K562 (cell line): ENCODE measurements around the gene HPDL. TPM values are rescaled to one million over a fixed set of nuclear protein-coding genes. Genes with fewer than 3 reads are reported as not detected.

Experiments used
- ATAC-seq: fragments of 200-7000 bp; cut with Tn5 transposase; 3 replicates; pipeline ENCODE4 v1.9.1; 2020; ENCODE audit warnings: moderate library complexity
- BruUV-seq: library from RNA; stranded (reverse); fragments of 400-500 nt; replicated peaks from 2 replicates; lab custom pipeline; 2021; lab: Mats Ljungman, UMichigan
- CTCF ChIA-PET: fragments of 300-600 bp; formaldehyde crosslinking; extraction: SDS; loops from one replicate; lab custom pipeline; 2021; ENCODE audit warnings: low intra/inter-chr PET ratio; lab: Yijun Ruan, JAX
- POLR2A ChIA-PET: fragments of 300-600, 350-650 bp; sonication (Branson Sonifier 250); formaldehyde crosslinking; extraction: SDS; loops from one replicate; lab custom pipeline; 2021; ENCODE audit warnings: antibody characterized with exemption, inconsistent platforms; lab: Yijun Ruan, JAX
- DNase-seq, 4 experiments: peaks; one replicate each; pipeline versions ENCODE4 v3.0.0 to v3.0.0-alpha.2; 2011 to 2018; ENCODE audit warnings: low spot score in 3 of 4, mixed read lengths in 3 of 4; ENCODE audit errors: extremely low read depth in 1 of 4
- FAIRE-seq: peaks from 2 replicates; lab custom pipeline; 2011; peaks lifted over from hg19 to GRCh38; lab: Jason Lieb, UNC
- H2AFZ ChIP-seq: 2 replicates; pipeline ENCODE4 v1.6.0; 2011; ENCODE audit warnings: low read depth, low read length, control low read depth, inconsistent platforms
- H3K27ac ChIP-seq: fragments of 200-600 bp; 3 replicates; pipeline ENCODE4 v1.8.0; 2011; ENCODE audit warnings: low read depth, mild to moderate bottlenecking, control low read depth, inconsistent platforms, low read length, moderate library complexity, mixed read lengths; ENCODE audit errors: extremely low read depth
- H3K27me3 ChIP-seq, 2 experiments: fragments of 300-600 bp in 1 of 2; 2 replicates in 1 of 2; 3 replicates in 1 of 2; pipeline versions ENCODE4 v1.6.0 to v1.8.0; 2011; ENCODE audit warnings: inconsistent platforms in 2 of 2, low read length in 2 of 2, mild to moderate bottlenecking in 1 of 2, mixed read lengths in 1 of 2, moderate library complexity in 1 of 2; ENCODE audit not compliant: control insufficient read depth in 2 of 2, insufficient read depth in 2 of 2
- H3K36me3 ChIP-seq: fragments of 300-600 bp; 3 replicates; pipeline ENCODE4 v1.8.0; 2011; ENCODE audit warnings: mild to moderate bottlenecking, low read length, inconsistent platforms; ENCODE audit not compliant: control insufficient read depth, insufficient read depth
- H3K4me1 ChIP-seq, 2 experiments: fragments of 200-600 bp in 1 of 2; replicated peaks in 1 of 2; 2 replicates in 1 of 2; 3 replicates in 1 of 2; pipeline versions ENCODE4 v1.5.1 to v1.8.0; 2011; ENCODE audit warnings: inconsistent platforms in 2 of 2, low read length in 2 of 2, mild to moderate bottlenecking in 1 of 2, mixed read lengths in 1 of 2, moderate library complexity in 1 of 2; ENCODE audit not compliant: control insufficient read depth in 2 of 2, insufficient read depth in 2 of 2
- H3K4me2 ChIP-seq: 2 replicates; pipeline ENCODE4 v1.6.1; 2011; ENCODE audit warnings: low read length, control low read depth, inconsistent platforms, mixed read lengths; ENCODE audit not compliant: insufficient read depth
- H3K4me3 ChIP-seq: fragments of 200-600 bp; sonication (generic), shearing (Covaris generic); 2 replicates; pipeline ENCODE4 v1.5.1; 2016; ENCODE audit warnings: control low read depth, inconsistent platforms
- H3K79me2 ChIP-seq: fragments of 200-600 bp; 3 replicates; pipeline ENCODE4 v1.8.0; 2011; ENCODE audit warnings: low read length, inconsistent platforms; ENCODE audit not compliant: control insufficient read depth, insufficient read depth
- H3K9ac ChIP-seq, 2 experiments: 2 replicates each; pipeline versions ENCODE4 v1.6.0 to v1.6.1; 2011; ENCODE audit warnings: low read depth in 2 of 2, low read length in 2 of 2, control low read depth in 1 of 2, inconsistent platforms in 1 of 2, mild to moderate bottlenecking in 1 of 2, mixed read lengths in 1 of 2; ENCODE audit not compliant: insufficient read depth in 1 of 2
- H3K9me1 ChIP-seq: one replicate; pipeline ENCODE4 v1.6.0; 2011; ENCODE audit warnings: inconsistent platforms, mild to moderate bottlenecking, low read length, moderate library complexity; ENCODE audit not compliant: control insufficient read depth, insufficient read depth
- H3K9me3 ChIP-seq: replicated peaks from 2 replicates; pipeline ENCODE4 v1.5.1; 2011; ENCODE audit warnings: low read depth, low read length, inconsistent platforms; ENCODE audit not compliant: control insufficient read depth, insufficient read depth
- H4K20me1 ChIP-seq: replicated peaks from 2 replicates; pipeline ENCODE4 v1.6.1; 2011; ENCODE audit warnings: low read length, inconsistent platforms, mixed read lengths; ENCODE audit not compliant: control insufficient read depth, insufficient read depth
- FOSL1 ChIP-seq: fragments of 200-800 bp; sonication (Bioruptor generic); conservative IDR thresholded peaks from 2 replicates; pipeline ENCODE4 v1.6.1; 2016; ENCODE audit warnings: missing genetic modification characterization, missing compliant biosample characterization
- JUND ChIP-seq, 2 experiments: IDR thresholded peaks; 2 replicates in 1 of 2; 3 replicates in 1 of 2; pipeline ENCODE4 v1.6.1; 2011; ENCODE audit warnings: borderline replicate concordance in 2 of 2, low read depth in 2 of 2, low read length in 2 of 2, improper control_type of control experiment in 1 of 2, missing biosample characterization in 1 of 2, missing genetic modification characterization in 1 of 2, missing genetic modification reagents in 1 of 2
- WGBS: fragments of 100-300 bp; shearing (Covaris generic); methylation state at CpG from one replicate; pipeline ENCODE4 v1.1.6; 2016; ENCODE audit warnings: low coverage, mixed read lengths; ENCODE audit not compliant: insufficient coverage; ENCODE audit errors: missing lambda C conversion rate; 5-methylcytosine and 5-hydroxymethylcytosine counted together
- in situ Hi-C: fragments of 300-500 bp; cut with MboI; formaldehyde crosslinking; loops from 4 replicates; pipeline ENCODE4 v1.15.0; 2018; ENCODE audit warnings: inconsistent platforms, mixed read lengths
- intact Hi-C: fragments of 100-400 bp; cut with micrococcal nuclease; formaldehyde crosslinking; loops from 2 replicates; pipeline ENCODE4 v1.14.2; 2022
- polyA plus RNA-seq, 8 experiments: library from polyadenylated mRNA; depleted of rRNA in 4 of 8; stranded (reverse) in 5 of 8; unstranded in 3 of 8; fragments of >200 nt; fragmentation: Nextera tagmentation in 2 of 8; fragmentation: Illumina TruSeq in 1 of 8; extraction: Ambion mirVana in 2 of 8; extraction: Trizol in 1 of 8; gene quantifications; 2 replicates each; pipeline versions ENCODE4 v1.2.1 to v1.2.3, GENCODE V29; 2011 to 2014; ENCODE audit warnings: inconsistent platforms in 1 of 8, missing spikeins in 1 of 8
- total RNA-seq, 7 experiments: library from RNA; depleted of rRNA in 6 of 7; stranded (reverse); fragments of >200 nt in 6 of 7; fragmentation: Illumina TruSeq in 2 of 7; extraction: Trizol in 2 of 7; gene quantifications; 2 replicates each; pipeline versions ENCODE4 v1.2.1 to v1.2.3, GENCODE V29; 2011 to 2021; ENCODE audit warnings: low replicate concordance in 1 of 7
- TF ChIP-seq, protein P1 (sequence below), 2 experiments: fragments of 450-650 bp in 1 of 2; sonication (generic) in 1 of 2; formaldehyde crosslinking in 1 of 2; IDR thresholded peaks in 1 of 2; conservative IDR thresholded peaks in 1 of 2; 2 replicates each; pipeline versions ENCODE4 v1.6.1 to v1.8.1; 2016 to 2023; ENCODE audit warnings: mild to moderate bottlenecking in 2 of 2, moderate library complexity in 2 of 2, inconsistent platforms in 1 of 2, missing genetic modification reagents in 1 of 2
- TF ChIP-seq, protein P2 (sequence below), 2 experiments: fragments of 450-650 bp; conservative IDR thresholded peaks; 2 replicates each; pipeline ENCODE4 v1.6.1; 2017; ENCODE audit warnings: mild to moderate bottlenecking in 2 of 2, moderate library complexity in 2 of 2

Gene HPDL
- total and polyA plus RNA-seq, 9 of the 15 experiments (the other 6 are each of a cell fraction or from before 2014, with no cell fraction given), result not detected

DNA sequence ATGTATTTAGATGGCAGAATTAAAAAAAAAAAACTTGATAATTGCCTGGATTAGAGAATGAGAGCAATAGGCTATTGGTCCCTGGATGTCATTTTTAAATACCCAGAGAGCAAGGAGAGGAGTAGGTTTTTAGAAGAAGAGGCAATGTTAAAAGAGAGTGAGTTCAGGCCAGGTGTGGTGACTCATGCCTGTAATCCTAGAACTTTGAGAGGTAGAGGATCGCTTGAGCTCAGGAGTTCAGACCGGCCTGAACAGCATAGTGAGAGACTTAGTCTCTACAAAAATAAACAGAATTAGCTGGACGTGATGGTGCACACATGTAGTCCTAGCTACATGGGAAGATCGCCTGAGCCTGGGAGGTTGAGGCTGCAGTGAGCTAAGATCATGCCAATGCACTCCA, 29.5 kb downstream of the HPDL start:
- no peak for DNase-seq
- Histone ChIP-seq H3K9me1 (no peaks in the 10 kb centered on the region), H2AFZ (no peak overlapping the region), H3K9ac (no peak overlapping the region), H4K20me1 (no peaks in the 10 kb centered on the region), H3K27me3 (no peaks in the 10 kb centered on the region), H3K4me1 (peaks cover 4 to 8% of the 10 kb centered on the region in 2 experiments; a peak in 3 of 5 replicates), H3K36me3 (no peaks in the 10 kb centered on the region), H3K79me2 (no peaks in the 10 kb centered on the region), H3K4me2 (no peak overlapping the region), H3K27ac (no peak overlapping the region), H3K4me3 (no peak overlapping the region), H3K9me3 (no peaks in the 10 kb centered on the region)
- in situ Hi-C loops, result loop anchor here (5.0 kb wide), 1 partner anchor 216 kb away; no protein-coding TSS in a partner anchor
- TF ChIP-seq FOSL1, result peak; percentile 37; the same call in 1 of the 2 replicates
- TF ChIP-seq, protein P1, sequence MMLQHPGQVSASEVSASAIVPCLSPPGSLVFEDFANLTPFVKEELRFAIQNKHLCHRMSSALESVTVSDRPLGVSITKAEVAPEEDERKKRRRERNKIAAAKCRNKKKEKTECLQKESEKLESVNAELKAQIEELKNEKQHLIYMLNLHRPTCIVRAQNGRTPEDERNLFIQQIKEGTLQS (IDR thresholded peaks at IDR 0.05), result peak; percentile 66
- TF ChIP-seq, protein P1 (CRISPR knock-in tag; conservative IDR thresholded peaks at IDR 0.05), result no peak
- TF ChIP-seq JUND (IDR thresholded peaks at IDR 0.05; ENCODE audit: borderline replicate concordance, low read depth, low read length), result peak; percentile 54; the same call in 1 of the 2 replicates
- TF ChIP-seq JUND (tag; IDR thresholded peaks at IDR 0.05; ENCODE audit: borderline replicate concordance, low read depth, low read length), result no peak
- TF ChIP-seq, protein P2, sequence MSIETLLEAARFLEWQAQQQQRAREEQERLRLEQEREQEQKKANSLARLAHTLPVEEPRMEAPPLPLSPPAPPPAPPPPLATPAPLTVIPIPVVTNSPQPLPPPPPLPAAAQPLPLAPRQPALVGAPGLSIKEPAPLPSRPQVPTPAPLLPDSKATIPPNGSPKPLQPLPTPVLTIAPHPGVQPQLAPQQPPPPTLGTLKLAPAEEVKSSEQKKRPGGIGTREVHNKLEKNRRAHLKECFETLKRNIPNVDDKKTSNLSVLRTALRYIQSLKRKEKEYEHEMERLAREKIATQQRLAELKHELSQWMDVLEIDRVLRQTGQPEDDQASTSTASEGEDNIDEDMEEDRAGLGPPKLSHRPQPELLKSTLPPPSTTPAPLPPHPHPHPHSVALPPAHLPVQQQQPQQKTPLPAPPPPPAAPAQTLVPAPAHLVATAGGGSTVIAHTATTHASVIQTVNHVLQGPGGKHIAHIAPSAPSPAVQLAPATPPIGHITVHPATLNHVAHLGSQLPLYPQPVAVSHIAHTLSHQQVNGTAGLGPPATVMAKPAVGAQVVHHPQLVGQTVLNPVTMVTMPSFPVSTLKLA (conservative IDR thresholded peaks at IDR 0.05), result no peak
- CTCF ChIA-PET, result no interaction called here
- intact Hi-C loops, result no loop called here
- BruUV-seq, result no TSS peak
- no peak for FAIRE-seq
- WGBS, result 24% methylated on average over 4 of the region's 4 CpGs
- peak; percentile 23; the same call in 1 of the 3 replicates for ATAC-seq
- POLR2A ChIA-PET, result interaction anchor here (0.6 to 15.6 kb wide), 7 partner anchors 9 to 565 kb away, joined by 3 to 226 read pairs (median 6); partner anchors contain the start of genes CCDC163, MMACHC, MUTYH and PRDX1
